ENCODE data around the gene TP53RK. TPM values are rescaled to one million over a fixed set of nuclear protein-coding genes. Genes with fewer than 3 reads are reported as not detected.

Gene TP53RK
- total RNA-seq, 4 donors from 2014 or later = 7.4 to 12.1 (median 10.6) TPM

- Histone ChIP-seq H3K27ac (no peak overlapping the region), H3K27me3 (peaks cover 0 to 3% of the 10 kb centered on the region in 2 donors)
Measured at GRCh38 chr20:46704714-46705377, 15.6 kb upstream of the TP53RK start.

GRCh38 chr20:46703435-46703834 is 14.2 kb upstream of the TP53RK start:
- no peaks in the 10 kb centered on the region for H3K9me3 ChIP-seq
- H3K27ac ChIP-seq = no peak overlapping the region
- H3K27me3 ChIP-seq = peaks cover 0 to 3% of the 10 kb centered on the region in 2 donors
- H3K36me3 ChIP-seq = no peaks in the 10 kb centered on the region
- TF ChIP-seq CTCF (IDR thresholded peaks at IDR 0.05) = no peak
- no peak for TF ChIP-seq POLR2A (IDR thresholded peaks at IDR 0.05)
- H3K4me1 ChIP-seq = peaks cover 0 to 1% (median 0%) of the 10 kb centered on the region in 4 donors
- no peak for DNase-seq
- H3K4me3 ChIP-seq = no peak overlapping the region

More at GRCh38 chr20:46704714-46705377, 15.6 kb upstream of the TP53RK start:
- Histone ChIP-seq H3K4me1 (peaks cover 0 to 15% (median 0%) of the 10 kb centered on the region in 4 donors), H3K36me3 (no peaks in the 10 kb centered on the region), H3K9me3 (no peaks in the 10 kb centered on the region), H3K4me3 (no peak overlapping the region)
- TF ChIP-seq POLR2A (IDR thresholded peaks at IDR 0.05) = no peak
- no peak for TF ChIP-seq CTCF (IDR thresholded peaks at IDR 0.05)
- no peak for DNase-seq

GRCh38 chr20:46702447-46703203 is 13.4 kb upstream of the TP53RK start:
- no peak for DNase-seq
- no peak overlapping the region for H3K4me3 ChIP-seq
- H3K4me1 ChIP-seq = no peaks in the 10 kb centered on the region
- peaks cover 0 to 3% of the 10 kb centered on the region in 2 donors for H3K27me3 ChIP-seq
- no peaks in the 10 kb centered on the region for H3K36me3 ChIP-seq
- H3K9me3 ChIP-seq = no peaks in the 10 kb centered on the region
- no peak overlapping the region for H3K27ac ChIP-seq
- TF ChIP-seq POLR2A (IDR thresholded peaks at IDR 0.05) (no peak), CTCF (IDR thresholded peaks at IDR 0.05) (no peak)

- Histone ChIP-seq H3K4me3 (no peak overlapping the region), H3K27ac (no peak overlapping the region), H3K36me3 (no peaks in the 10 kb centered on the region), H3K9me3 (no peaks in the 10 kb centered on the region), H3K27me3 (peaks cover 0 to 3% of the 10 kb centered on the region in 2 donors), H3K4me1 (no peaks in the 10 kb centered on the region)
- TF ChIP-seq CTCF (IDR thresholded peaks at IDR 0.05) (no peak), POLR2A (IDR thresholded peaks at IDR 0.05) (no peak)
- DNase-seq = no peak
Measured at GRCh38 chr20:46701986-46702385, 12.7 kb upstream of the TP53RK start.

GRCh38 chr20:46701556-46701955 is 12.3 kb upstream of the TP53RK start:
- Histone ChIP-seq H3K27ac (no peak overlapping the region), H3K36me3 (no peaks in the 10 kb centered on the region), H3K27me3 (peaks cover 0 to 3% of the 10 kb centered on the region in 2 donors), H3K9me3 (no peaks in the 10 kb centered on the region), H3K4me3 (no peak overlapping the region), H3K4me1 (no peaks in the 10 kb centered on the region)
- TF ChIP-seq CTCF (IDR thresholded peaks at IDR 0.05) = no peak
- no peak for TF ChIP-seq POLR2A (IDR thresholded peaks at IDR 0.05)
- DNase-seq = no peak

Measured in Peyer's patch (tissue), 4 donors.